ENCODE measurements around the gene ITPRIPL2. TPM values are rescaled to one million over a fixed set of nuclear protein-coding genes. Genes with fewer than 3 reads are reported as not detected.

The ITPRIPL2 gene
- total RNA-seq, 2 donors from 2014 or later = 56.6 to 66.4 TPM

DNA sequence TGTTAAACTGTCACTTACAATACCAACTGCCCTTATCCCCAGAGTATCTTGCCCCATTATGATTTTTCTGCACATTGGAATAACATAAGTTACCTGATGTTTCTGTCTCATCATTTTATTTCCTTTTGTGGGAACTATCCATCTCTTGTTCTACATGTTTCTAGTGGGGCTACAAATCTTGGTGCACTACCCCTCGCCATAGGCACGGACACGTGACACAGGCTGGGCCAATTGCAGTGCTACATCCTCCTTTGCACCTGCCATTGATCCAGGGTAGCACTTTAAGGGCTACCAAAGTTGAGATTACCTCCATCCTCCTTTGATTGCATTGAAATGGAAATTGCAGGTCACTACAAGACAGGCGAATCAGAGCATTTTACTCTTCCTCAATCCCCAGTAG, 40.1 kb downstream of the ITPRIPL2 start:
- no peak overlapping the region for H3K27ac ChIP-seq
- no peak for DNase-seq (ENCODE audit: low spot score)
- TF ChIP-seq POLR2A (IDR thresholded peaks at IDR 0.05) = no peak
- no peaks in the 10 kb centered on the region for H3K9me3 ChIP-seq
- 85% methylated on average over 4 of the region's 4 CpGs for WGBS
- no peaks in the 10 kb centered on the region for H3K27me3 ChIP-seq (replicated peaks; ENCODE audit: insufficient read depth)
- no peaks in the 10 kb centered on the region for H3K36me3 ChIP-seq
- intact Hi-C loops (cut with DNase I) = no loop called here
- no peak overlapping the region for H3K4me3 ChIP-seq
- H3K4me1 ChIP-seq (replicated peaks) = no peaks in the 10 kb centered on the region

DNA sequence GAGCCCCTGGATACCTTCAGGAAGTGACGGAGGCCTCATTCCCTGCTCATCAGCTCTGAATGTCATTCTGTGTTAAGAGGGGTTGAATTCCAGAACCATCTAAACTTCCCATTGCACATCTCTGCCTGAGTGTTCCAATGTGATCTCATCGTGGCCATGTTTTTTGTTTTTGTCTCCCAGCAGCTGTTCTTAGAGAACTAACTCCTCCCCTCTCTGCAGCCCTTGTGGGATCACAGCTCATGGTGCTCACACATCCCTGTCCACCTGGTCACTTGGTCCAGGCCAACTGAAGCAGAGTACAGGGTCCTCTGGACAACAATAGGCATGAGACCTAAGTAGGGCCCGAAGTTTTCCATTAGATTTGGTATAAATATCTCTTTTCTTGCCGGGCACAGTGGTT, 48.3 kb downstream of the ITPRIPL2 start:
- Histone ChIP-seq H3K36me3 (no peaks in the 10 kb centered on the region), H3K27ac (no peak overlapping the region), H3K9me3 (no peaks in the 10 kb centered on the region), H3K27me3 (replicated peaks; ENCODE audit: insufficient read depth) (no peaks in the 10 kb centered on the region), H3K4me1 (replicated peaks) (no peaks in the 10 kb centered on the region), H3K4me3 (no peak overlapping the region)
- 78% methylated on average over 4 of the region's 4 CpGs for WGBS
- DNase-seq (ENCODE audit: low spot score) = no peak
- intact Hi-C loops (cut with DNase I) = no loop called here
- no peak for TF ChIP-seq POLR2A (IDR thresholded peaks at IDR 0.05)
- TF ChIP-seq POLR2AphosphoS5 (IDR thresholded peaks at IDR 0.05) = no peak
- TF ChIP-seq, protein P1, sequence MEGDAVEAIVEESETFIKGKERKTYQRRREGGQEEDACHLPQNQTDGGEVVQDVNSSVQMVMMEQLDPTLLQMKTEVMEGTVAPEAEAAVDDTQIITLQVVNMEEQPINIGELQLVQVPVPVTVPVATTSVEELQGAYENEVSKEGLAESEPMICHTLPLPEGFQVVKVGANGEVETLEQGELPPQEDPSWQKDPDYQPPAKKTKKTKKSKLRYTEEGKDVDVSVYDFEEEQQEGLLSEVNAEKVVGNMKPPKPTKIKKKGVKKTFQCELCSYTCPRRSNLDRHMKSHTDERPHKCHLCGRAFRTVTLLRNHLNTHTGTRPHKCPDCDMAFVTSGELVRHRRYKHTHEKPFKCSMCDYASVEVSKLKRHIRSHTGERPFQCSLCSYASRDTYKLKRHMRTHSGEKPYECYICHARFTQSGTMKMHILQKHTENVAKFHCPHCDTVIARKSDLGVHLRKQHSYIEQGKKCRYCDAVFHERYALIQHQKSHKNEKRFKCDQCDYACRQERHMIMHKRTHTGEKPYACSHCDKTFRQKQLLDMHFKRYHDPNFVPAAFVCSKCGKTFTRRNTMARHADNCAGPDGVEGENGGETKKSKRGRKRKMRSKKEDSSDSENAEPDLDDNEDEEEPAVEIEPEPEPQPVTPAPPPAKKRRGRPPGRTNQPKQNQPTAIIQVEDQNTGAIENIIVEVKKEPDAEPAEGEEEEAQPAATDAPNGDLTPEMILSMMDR (IDR thresholded peaks at IDR 0.05) = no peak

DNA sequence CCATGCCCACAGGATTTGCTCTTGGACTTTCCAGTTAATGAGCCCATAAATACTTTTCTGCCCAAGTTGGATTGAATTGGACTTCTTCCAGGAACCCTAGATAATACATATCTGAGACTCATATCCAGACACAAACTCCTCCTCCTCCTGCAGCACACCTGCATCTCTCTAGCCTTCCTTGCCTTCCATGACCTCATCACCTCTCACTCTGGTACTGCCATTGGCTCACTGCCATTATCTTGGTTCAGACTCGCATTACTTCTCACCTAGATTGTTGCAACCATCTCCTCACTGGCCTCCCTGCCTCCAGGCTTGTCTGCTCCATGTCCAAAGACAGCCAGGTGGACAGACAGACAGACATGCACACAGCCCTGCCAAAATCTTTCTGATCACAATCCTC, 49.5 kb downstream of the ITPRIPL2 start:
- 97% methylated on average over 1 of the region's 1 CpG for WGBS
- DNase-seq (ENCODE audit: low spot score) = no peak
- no peak overlapping the region for H3K27ac ChIP-seq
- intact Hi-C loops (cut with DNase I) = no loop called here
- H3K9me3 ChIP-seq = no peaks in the 10 kb centered on the region
- no peak overlapping the region for H3K4me3 ChIP-seq
- no peaks in the 10 kb centered on the region for H3K36me3 ChIP-seq
- TF ChIP-seq POLR2AphosphoS5 (IDR thresholded peaks at IDR 0.05) (no peak), POLR2A (IDR thresholded peaks at IDR 0.05) (no peak)
- TF ChIP-seq, protein P1 (IDR thresholded peaks at IDR 0.05) = no peak
- H3K4me1 ChIP-seq (replicated peaks) = no peaks in the 10 kb centered on the region
- no peaks in the 10 kb centered on the region for H3K27me3 ChIP-seq (replicated peaks; ENCODE audit: insufficient read depth)

DNA sequence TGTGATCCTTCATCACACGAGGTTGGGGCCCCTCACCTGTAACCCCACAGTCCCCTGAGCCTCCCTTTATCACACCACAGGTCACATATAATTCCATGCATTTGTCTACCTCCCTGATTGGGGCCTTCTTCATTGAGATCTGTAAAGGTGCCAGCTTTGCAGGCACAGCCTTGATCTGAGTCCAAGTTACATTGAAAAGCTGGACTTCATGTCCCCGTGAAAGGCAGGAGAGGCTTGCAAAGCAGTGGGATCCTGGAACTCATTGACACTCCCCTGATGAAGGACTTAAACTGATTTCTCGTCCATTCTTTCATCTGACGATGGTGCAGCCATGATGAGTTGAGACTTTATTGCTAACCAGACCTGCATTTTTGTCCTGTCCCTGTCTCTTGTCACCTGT, 50.5 kb downstream of the ITPRIPL2 start:
- no peak overlapping the region for H3K27ac ChIP-seq
- no peaks in the 10 kb centered on the region for H3K27me3 ChIP-seq (replicated peaks; ENCODE audit: insufficient read depth)
- DNase-seq (ENCODE audit: low spot score) = peak; percentile 48
- intact Hi-C loops (cut with DNase I) = no loop called here
- peaks cover under 1% of the 10 kb centered on the region for H3K4me1 ChIP-seq (replicated peaks)
- WGBS = 58% methylated on average over 4 of the region's 4 CpGs
- no peaks in the 10 kb centered on the region for H3K9me3 ChIP-seq
- H3K4me3 ChIP-seq = no peak overlapping the region
- no peaks in the 10 kb centered on the region for H3K36me3 ChIP-seq
- peak; percentile 71 for TF ChIP-seq POLR2AphosphoS5 (IDR thresholded peaks at IDR 0.05)
- TF ChIP-seq, protein P1 (IDR thresholded peaks at IDR 0.05) = no peak

DNA sequence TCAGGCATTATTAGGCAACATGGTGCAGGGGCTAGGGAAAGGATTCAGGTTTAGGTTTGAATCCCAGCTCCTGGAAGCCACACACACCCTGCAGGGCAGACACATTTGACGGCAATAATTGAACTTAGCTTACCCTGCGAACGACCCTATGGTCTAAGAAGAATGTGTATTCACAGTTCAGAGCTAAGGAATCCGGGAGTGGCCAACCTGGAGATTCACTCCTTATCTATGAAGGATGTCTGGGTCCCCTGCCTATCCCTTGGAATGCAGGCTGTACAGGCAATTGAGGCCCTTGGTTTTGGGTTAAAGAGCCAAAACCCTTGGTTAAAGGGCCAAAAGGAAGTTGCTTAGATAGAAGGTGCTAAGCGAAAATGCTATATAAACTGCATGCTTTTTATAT, 51.3 kb downstream of the ITPRIPL2 start:
- Histone ChIP-seq H3K9me3 (no peaks in the 10 kb centered on the region), H3K36me3 (no peaks in the 10 kb centered on the region), H3K27me3 (replicated peaks; ENCODE audit: insufficient read depth) (no peaks in the 10 kb centered on the region), H3K4me3 (no peak overlapping the region), H3K4me1 (replicated peaks) (peaks cover 4% of the 10 kb centered on the region), H3K27ac (no peak overlapping the region)
- TF ChIP-seq POLR2A (IDR thresholded peaks at IDR 0.05) = no peak
- DNase-seq (ENCODE audit: low spot score) = no peak
- 81% methylated on average over 5 of the region's 5 CpGs for WGBS
- intact Hi-C loops (cut with DNase I) = no loop called here

DNA sequence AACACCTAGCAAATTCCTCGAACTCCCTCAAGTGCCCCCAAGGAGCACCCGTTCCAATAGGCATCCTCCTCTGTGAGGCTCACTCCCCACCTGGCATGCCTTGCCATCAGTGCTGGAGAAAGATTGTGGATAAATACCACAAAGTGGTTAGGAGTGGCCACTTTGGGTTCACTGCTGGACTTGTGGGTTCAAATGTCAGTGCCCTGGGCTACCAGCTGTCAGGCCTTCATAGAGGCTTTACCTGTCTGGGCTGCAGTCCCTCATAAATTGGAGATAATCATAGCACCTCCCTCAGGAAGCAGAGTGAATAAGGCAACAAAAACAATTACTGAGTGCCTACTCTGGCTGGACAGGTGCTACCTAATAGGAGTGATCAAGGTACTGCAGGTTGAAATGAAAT, 52.7 kb downstream of the ITPRIPL2 start:
- peaks cover 4% of the 10 kb centered on the region for H3K4me1 ChIP-seq (replicated peaks)
- 77% methylated on average over 2 of the region's 2 CpGs for WGBS
- no peak overlapping the region for H3K4me3 ChIP-seq
- no peaks in the 10 kb centered on the region for H3K9me3 ChIP-seq
- intact Hi-C loops (cut with DNase I) = no loop called here
- DNase-seq (ENCODE audit: low spot score) = no peak
- H3K36me3 ChIP-seq = no peaks in the 10 kb centered on the region
- no peak overlapping the region for H3K27ac ChIP-seq
- H3K27me3 ChIP-seq (replicated peaks; ENCODE audit: insufficient read depth) = no peaks in the 10 kb centered on the region
- TF ChIP-seq, protein P1 (IDR thresholded peaks at IDR 0.05) = no peak

Data from prostate gland (tissue), 2 donors.